Measurements from ENCODE around the gene PLET1.

- no peak for TF ChIP-seq EZH2phosphoT487 (IDR thresholded peaks at IDR 0.05; ENCODE audit: low read length)
- no peak for TF ChIP-seq CTCF (IDR thresholded peaks at IDR 0.05; ENCODE audit: low read length)
- TF ChIP-seq EZH2 (optimal IDR thresholded peaks at IDR 0.05; ENCODE audit: low read depth, low read length), result no peak
These were observed 18.1 kb upstream of the PLET1 start for GRCh38 chr11:112278803-112279202.

All from MM.1S (cell line).